Measurements from ENCODE around the gene LPP.

DNA sequence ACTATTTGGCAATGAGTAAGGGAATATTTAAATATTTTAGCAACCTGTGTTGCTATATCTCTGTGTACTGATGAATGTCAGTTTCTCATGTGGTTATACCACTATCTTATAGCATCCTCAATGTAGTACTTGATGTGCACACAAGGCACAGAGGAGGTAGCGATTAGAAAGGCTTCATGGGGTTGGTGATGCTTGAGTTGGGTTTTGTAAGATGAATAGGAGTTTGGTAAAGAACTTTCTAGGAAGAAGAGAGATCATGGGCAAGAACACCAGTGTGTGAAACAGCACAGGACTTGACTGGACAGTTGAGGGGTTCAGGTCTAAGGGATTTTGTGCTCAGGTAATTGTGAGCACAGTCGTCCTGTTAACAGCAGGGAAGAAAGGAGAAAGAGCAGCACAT lies 38.1 kb downstream of the LPP start:
- TF ChIP-seq CTCF (optimal IDR thresholded peaks at IDR 0.05 in 1 of 3, IDR thresholded peaks at IDR 0.05 in 1 of 3, conservative IDR thresholded peaks at IDR 0.05 in 1 of 3; ENCODE audit: extremely low read depth in 1 of 3, insufficient read depth in 2 of 3, low read length in 3 of 3): no peak
- no peak for TF ChIP-seq EZH2 (IDR thresholded peaks at IDR 0.05; ENCODE audit: low read length)

Measured in keratinocyte (primary cell).